ENCODE data around the gene CBLN1. TPM values are rescaled to one million over a fixed set of nuclear protein-coding genes. Genes with fewer than 3 reads are reported as not detected.

The CBLN1 gene
- total RNA-seq, 1 donor from 2014 or later, result 0.77 TPM

- Histone ChIP-seq H3K4me3 (peak overlapping the region; percentile 67), H3K27ac (replicated peaks) (peak overlapping the region; percentile 57), H3K27me3 (ENCODE audit: low read depth) (peaks cover 99% of the 10 kb centered on the region), H3K36me3 (no peaks in the 10 kb centered on the region), H3K4me1 (peaks cover 56% of the 10 kb centered on the region), H3K9me3 (replicated peaks) (no peaks in the 10 kb centered on the region)
- DNase-seq, result peak; percentile 83
- intact Hi-C loops (cut with micrococcal nuclease), result no loop called here
- TF ChIP-seq CTCF (IDR thresholded peaks at IDR 0.05; ENCODE audit: borderline replicate concordance), result peak; percentile 45
These were observed 405 bp upstream of the CBLN1 start for GRCh38 chr16:49281843-49282642.

- TF ChIP-seq CTCF (IDR thresholded peaks at IDR 0.05; ENCODE audit: borderline replicate concordance), result no peak
- peaks cover 99% of the 10 kb centered on the region for H3K27me3 ChIP-seq (ENCODE audit: low read depth)
- H3K4me1 ChIP-seq, result peaks cover 60% of the 10 kb centered on the region
- no peaks in the 10 kb centered on the region for H3K9me3 ChIP-seq (replicated peaks)
- intact Hi-C loops (cut with micrococcal nuclease), result no loop called here
- DNase-seq, result no peak
- H3K36me3 ChIP-seq, result no peaks in the 10 kb centered on the region
- no peak overlapping the region for H3K27ac ChIP-seq (replicated peaks)
- peak overlapping the region; percentile 67 for H3K4me3 ChIP-seq
These were observed 732 bp downstream of the CBLN1 start for GRCh38 chr16:49280841-49281371.

- no peaks in the 10 kb centered on the region for H3K36me3 ChIP-seq
- peaks cover 99% of the 10 kb centered on the region for H3K27me3 ChIP-seq (ENCODE audit: low read depth)
- intact Hi-C loops (cut with micrococcal nuclease), result no loop called here
- no peak for DNase-seq
- TF ChIP-seq CTCF (IDR thresholded peaks at IDR 0.05; ENCODE audit: borderline replicate concordance), result no peak
- peak overlapping the region; percentile 67 for H3K4me3 ChIP-seq
- peaks cover 62% of the 10 kb centered on the region for H3K4me1 ChIP-seq
- H3K9me3 ChIP-seq (replicated peaks), result no peaks in the 10 kb centered on the region
- H3K27ac ChIP-seq (replicated peaks), result no peak overlapping the region
These were observed 1.4 kb downstream of the CBLN1 start for GRCh38 chr16:49280105-49280741.

GRCh38 chr16:49278944-49279725 lies 2.5 kb downstream of the CBLN1 start:
- H3K27me3 ChIP-seq (ENCODE audit: low read depth), result peaks cover 99% of the 10 kb centered on the region
- no peaks in the 10 kb centered on the region for H3K9me3 ChIP-seq (replicated peaks)
- intact Hi-C loops (cut with micrococcal nuclease), result no loop called here
- H3K27ac ChIP-seq (replicated peaks), result no peak overlapping the region
- H3K36me3 ChIP-seq, result no peaks in the 10 kb centered on the region
- peaks cover 64% of the 10 kb centered on the region for H3K4me1 ChIP-seq
- H3K4me3 ChIP-seq, result peak overlapping the region; percentile 67
- DNase-seq, result no peak
- TF ChIP-seq CTCF (IDR thresholded peaks at IDR 0.05; ENCODE audit: borderline replicate concordance), result no peak

DNA sequence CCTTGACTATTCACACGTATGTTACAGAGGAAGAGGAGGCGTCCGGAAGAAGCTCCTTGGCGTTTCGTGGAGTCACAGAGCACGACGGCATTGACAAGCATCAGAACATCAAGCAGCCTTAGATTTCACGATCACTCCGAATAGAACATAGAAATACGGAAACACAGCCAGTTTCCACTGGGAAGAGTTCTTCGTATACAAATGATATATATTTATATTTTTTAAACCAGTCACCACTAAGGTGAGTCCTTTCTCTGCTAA lies 3.1 kb downstream of the CBLN1 start:
- intact Hi-C loops (cut with micrococcal nuclease), result no loop called here
- Histone ChIP-seq H3K4me1 (peaks cover 60% of the 10 kb centered on the region), H3K4me3 (no peak overlapping the region), H3K27ac (replicated peaks) (no peak overlapping the region), H3K36me3 (no peaks in the 10 kb centered on the region), H3K27me3 (ENCODE audit: low read depth) (peaks cover 99% of the 10 kb centered on the region), H3K9me3 (replicated peaks) (no peaks in the 10 kb centered on the region)
- TF ChIP-seq CTCF (IDR thresholded peaks at IDR 0.05; ENCODE audit: borderline replicate concordance), result no peak
- DNase-seq, result no peak

Data from left ventricle myocardium inferior (tissue), 1 donor.